ENCODE measurements around the gene DLX3.

DLX3 gene

GRCh38 chr17:50037321-50038107 lies 42.5 kb upstream of the DLX3 start:
- TF ChIP-seq CTCF (IDR thresholded peaks at IDR 0.05): no peak
- no peak overlapping the region for H3K4me3 ChIP-seq (ENCODE audit: low read depth in 1 of 2, low read length in 1 of 2)
- H3K9me3 ChIP-seq: no peaks in the 10 kb centered on the region
- H3K27me3 ChIP-seq: peaks cover 14% of the 10 kb centered on the region
- no peak overlapping the region for H3K27ac ChIP-seq
- H3K4me1 ChIP-seq (ENCODE audit: control insufficient read depth in 1 of 2, insufficient read depth in 1 of 2, low read depth in 1 of 2, low read length in 1 of 2): no peaks in the 10 kb centered on the region
- no peaks in the 10 kb centered on the region for H3K36me3 ChIP-seq

GRCh38 chr17:50036455-50037261 lies 41.6 kb upstream of the DLX3 start:
- H3K27me3 ChIP-seq: peaks cover 15% of the 10 kb centered on the region
- H3K4me1 ChIP-seq (ENCODE audit: control insufficient read depth in 1 of 2, insufficient read depth in 1 of 2, low read depth in 1 of 2, low read length in 1 of 2): no peaks in the 10 kb centered on the region
- no peaks in the 10 kb centered on the region for H3K36me3 ChIP-seq
- H3K9me3 ChIP-seq: no peaks in the 10 kb centered on the region
- no peak for TF ChIP-seq CTCF (IDR thresholded peaks at IDR 0.05)
- no peak overlapping the region for H3K4me3 ChIP-seq (ENCODE audit: low read depth in 1 of 2, low read length in 1 of 2)
- H3K27ac ChIP-seq: no peak overlapping the region

GRCh38 chr17:50035945-50036344 lies 40.9 kb upstream of the DLX3 start:
- Histone ChIP-seq H3K27ac (no peak overlapping the region), H3K4me3 (ENCODE audit: low read depth in 1 of 2, low read length in 1 of 2) (no peak overlapping the region), H3K27me3 (peaks cover 22% of the 10 kb centered on the region), H3K4me1 (ENCODE audit: control insufficient read depth in 1 of 2, insufficient read depth in 1 of 2, low read depth in 1 of 2, low read length in 1 of 2) (no peaks in the 10 kb centered on the region), H3K9me3 (no peaks in the 10 kb centered on the region), H3K36me3 (no peaks in the 10 kb centered on the region)
- TF ChIP-seq CTCF (IDR thresholded peaks at IDR 0.05): no peak

- Histone ChIP-seq H3K27me3 (peaks cover 25% of the 10 kb centered on the region), H3K4me1 (ENCODE audit: control insufficient read depth in 1 of 2, insufficient read depth in 1 of 2, low read depth in 1 of 2, low read length in 1 of 2) (no peaks in the 10 kb centered on the region), H3K36me3 (no peaks in the 10 kb centered on the region), H3K27ac (no peak overlapping the region), H3K9me3 (no peaks in the 10 kb centered on the region), H3K4me3 (ENCODE audit: low read depth in 1 of 2, low read length in 1 of 2) (no peak overlapping the region)
- TF ChIP-seq CTCF (IDR thresholded peaks at IDR 0.05): no peak
Observed at GRCh38 chr17:50035421-50035879, 40.4 kb upstream of the DLX3 start.

- Histone ChIP-seq H3K4me3 (ENCODE audit: low read depth in 1 of 2, low read length in 1 of 2) (no peak overlapping the region), H3K4me1 (ENCODE audit: control insufficient read depth in 1 of 2, insufficient read depth in 1 of 2, low read depth in 1 of 2, low read length in 1 of 2) (no peaks in the 10 kb centered on the region), H3K27me3 (peaks cover 23% of the 10 kb centered on the region), H3K27ac (no peak overlapping the region), H3K36me3 (no peaks in the 10 kb centered on the region), H3K9me3 (no peaks in the 10 kb centered on the region)
- TF ChIP-seq CTCF (IDR thresholded peaks at IDR 0.05): no peak
Observed at GRCh38 chr17:50034498-50035364, 39.7 kb upstream of the DLX3 start.

All from neutrophil (primary cell).